HCT116 (cell line): ENCODE data around the gene ZNF335. TPM values are rescaled to one million over a fixed set of nuclear protein-coding genes. Genes with fewer than 3 reads are reported as not detected.
"Not testable (repeated sequence)": the region's sequence is repeated elsewhere in the genome, so short reads cannot be mapped to it uniquely, and the experiment has no call there.

ENCODE experiments used
- ATAC-seq: fragments of 200-7000 bp; cut with Tn5 transposase; 2 replicates; pipeline ENCODE4 v1.9.1; 2020; ENCODE audit warnings: mild to moderate bottlenecking, moderate library complexity
- BruUV-seq: library from RNA; stranded (reverse); fragments of 400-500 nt; replicated peaks from 2 replicates; lab custom pipeline; 2021; lab: Mats Ljungman, UMichigan
- CTCF ChIA-PET: fragments of 300-600 bp; sonication (Branson Sonifier 250); formaldehyde crosslinking; loops from one replicate; lab custom pipeline; 2021; ENCODE audit warnings: antibody characterized with exemption; lab: Charles Lee
- POLR2A ChIA-PET: fragments of 300-600, 350-600 bp; sonication (Branson Sonifier 250); formaldehyde crosslinking; loops from one replicate; lab custom pipeline; 2021; ENCODE audit warnings: antibody characterized with exemption; lab: Charles Lee
- RAD21 ChIA-PET, 2 experiments: fragments of 300-600 bp; sonication (Branson Sonifier 250); formaldehyde crosslinking; loops; one replicate each; lab custom pipeline; 2023; ENCODE audit warnings: low total read pairs in 2 of 2; ENCODE audit not compliant: uncharacterized antibody in 2 of 2, unreplicated experiment in 2 of 2, low non-redundant PET in 1 of 2; lab: Charles Lee
- DNase-seq: peaks from one replicate; pipeline ENCODE4 v3.0.0-alpha.2; 2010; ENCODE audit warnings: low read depth, low spot score
- H2AFZ ChIP-seq: fragments of 200-600 bp; shearing (Covaris generic), sonication (generic); 2 replicates; pipeline ENCODE4 v1.6.1; 2017; ENCODE audit warnings: low read depth, mixed run types, mixed read lengths, antibody characterized with exemption, low read length; ENCODE audit not compliant: poor library complexity, severe bottlenecking
- H3K27ac ChIP-seq: 2 replicates; pipeline ENCODE4 v1.5.1; 2012; ENCODE audit warnings: low read depth, low read length
- H3K27me3 ChIP-seq: fragments of 200-600 bp; sonication (generic); 2 replicates; pipeline ENCODE4 v1.6.1; 2016; ENCODE audit warnings: mixed run types, low read length, mixed read lengths; ENCODE audit not compliant: insufficient read depth
- H3K36me3 ChIP-seq, 2 experiments: fragments of 200-500 bp in 1 of 2; fragments of 200-600 bp in 1 of 2; sonication (Bioruptor generic) in 1 of 2; sonication (generic) in 1 of 2; 2 replicates each; pipeline versions ENCODE4 v1.5.1 to v1.6.1; 2014 to 2016; ENCODE audit warnings: low read length in 2 of 2, inconsistent platforms in 1 of 2, mixed read lengths in 1 of 2, mixed run types in 1 of 2; ENCODE audit not compliant: insufficient read depth in 2 of 2, control insufficient read depth in 1 of 2
- H3K4me1 ChIP-seq, 2 experiments: fragments of 200-600 bp in 1 of 2; sonication (generic) in 1 of 2; 2 replicates each; pipeline versions ENCODE4 v1.5.1 to v1.6.1; 2012 to 2017; ENCODE audit warnings: low read length in 2 of 2, inconsistent platforms in 1 of 2, mild to moderate bottlenecking in 1 of 2, mixed read lengths in 1 of 2, mixed run types in 1 of 2, moderate library complexity in 1 of 2; ENCODE audit not compliant: insufficient read depth in 2 of 2, control insufficient read depth in 1 of 2
- H3K4me2 ChIP-seq: fragments of 200-600 bp; sonication (generic); 2 replicates; pipeline ENCODE4 v1.6.1; 2017; ENCODE audit warnings: mixed run types, low read length, mixed read lengths
- H3K4me3 ChIP-seq, 2 experiments: fragments of 200-600 bp in 1 of 2; sonication (generic) in 1 of 2; replicated peaks in 1 of 2; 2 replicates each; pipeline ENCODE4 v1.5.1; 2011 to 2016; ENCODE audit warnings: low read length in 2 of 2, control low read depth in 1 of 2, low read depth in 1 of 2, mild to moderate bottlenecking in 1 of 2, mixed read lengths in 1 of 2, mixed run types in 1 of 2
- H3K79me2 ChIP-seq: fragments of 200-600 bp; sonication (generic); 2 replicates; pipeline ENCODE4 v1.6.1; 2017; ENCODE audit warnings: mild to moderate bottlenecking, mixed run types, low read length, moderate library complexity, mixed read lengths; ENCODE audit not compliant: insufficient read depth
- H3K9ac ChIP-seq: fragments of 200-600 bp; sonication (generic); 2 replicates; pipeline ENCODE4 v1.6.1; 2016; ENCODE audit warnings: low read length, mixed read lengths
- H3K9me2 ChIP-seq: fragments of 200-600 bp; sonication (generic), shearing (Covaris generic); 2 replicates; pipeline ENCODE4 v1.6.1; 2017; ENCODE audit warnings: mixed run types, mild to moderate bottlenecking, moderate library complexity; ENCODE audit not compliant: insufficient read depth
- H3K9me3 ChIP-seq, 2 experiments: fragments of 200-500 bp in 1 of 2; fragments of 200-600 bp in 1 of 2; sonication (Bioruptor generic) in 1 of 2; sonication (generic) in 1 of 2; 2 replicates each; pipeline ENCODE4 v1.6.1; 2014 to 2017; ENCODE audit warnings: low read length in 2 of 2, mixed read lengths in 2 of 2, inconsistent platforms in 1 of 2, low read depth in 1 of 2, mild to moderate bottlenecking in 1 of 2, mixed run types in 1 of 2, moderate library complexity in 1 of 2; ENCODE audit not compliant: control insufficient read depth in 1 of 2, insufficient read depth in 1 of 2
- H4K20me1 ChIP-seq: fragments of 200-600 bp; sonication (generic), shearing (Covaris generic); 2 replicates; pipeline ENCODE4 v1.6.1; 2017; ENCODE audit warnings: mixed run types, mild to moderate bottlenecking, moderate library complexity; ENCODE audit not compliant: insufficient read depth
- EGR1 ChIP-seq: IDR thresholded peaks from 2 replicates; pipeline ENCODE4 v1.6.1; 2012; ENCODE audit warnings: low read depth
- JUND ChIP-seq: IDR thresholded peaks from 2 replicates; pipeline ENCODE4 v1.6.1; 2012
- intact Hi-C: fragments of 100-400 bp; cut with micrococcal nuclease; formaldehyde crosslinking; loops from 2 replicates; pipeline ENCODE4 v1.10.0; 2022
- total RNA-seq: library from RNA; stranded (reverse); gene quantifications from one replicate; pipeline ENCODE4 v1.2.1, GENCODE V29; 2021; ENCODE audit not compliant: unreplicated experiment
- TF ChIP-seq, protein P1 (sequence below): IDR thresholded peaks from 2 replicates; pipeline ENCODE4 v1.6.1; 2011; ENCODE audit warnings: mild to moderate bottlenecking, low read length, moderate library complexity; ENCODE audit not compliant: insufficient replicate concordance; ENCODE audit errors: extremely low read depth

ZNF335 gene
- total RNA-seq, 1 experiment from 2014 or later, result 20.8 TPM

DNA sequence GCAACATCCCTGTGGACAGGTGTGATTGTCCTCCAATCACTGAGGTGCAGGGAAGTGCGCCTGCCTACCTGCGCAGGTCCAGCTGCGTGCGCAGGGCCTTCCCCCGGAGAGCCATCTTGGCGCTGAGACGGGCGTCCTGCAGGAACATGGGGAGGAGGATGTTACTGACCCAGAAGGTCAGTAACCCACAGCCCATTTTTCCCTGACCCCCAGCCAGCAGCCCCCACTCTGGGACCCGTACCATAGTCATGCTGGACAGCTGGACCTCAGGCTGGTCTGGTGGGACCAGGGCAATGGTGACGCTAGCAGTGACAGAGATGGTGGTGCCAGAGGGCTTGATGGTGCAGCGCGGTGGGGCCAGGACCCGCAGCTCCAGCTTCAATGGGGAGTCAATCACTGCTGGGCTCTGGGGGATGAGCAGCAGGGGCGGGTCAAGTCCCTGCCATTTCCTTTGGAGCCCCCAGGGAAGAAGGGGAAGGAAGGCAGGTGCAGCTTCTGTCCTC lies 69.8 kb downstream of the ZNF335 start:
- BruUV-seq, result no TSS peak
- intact Hi-C loops, result no loop called here
- CTCF ChIA-PET, result no interaction called here

DNA sequence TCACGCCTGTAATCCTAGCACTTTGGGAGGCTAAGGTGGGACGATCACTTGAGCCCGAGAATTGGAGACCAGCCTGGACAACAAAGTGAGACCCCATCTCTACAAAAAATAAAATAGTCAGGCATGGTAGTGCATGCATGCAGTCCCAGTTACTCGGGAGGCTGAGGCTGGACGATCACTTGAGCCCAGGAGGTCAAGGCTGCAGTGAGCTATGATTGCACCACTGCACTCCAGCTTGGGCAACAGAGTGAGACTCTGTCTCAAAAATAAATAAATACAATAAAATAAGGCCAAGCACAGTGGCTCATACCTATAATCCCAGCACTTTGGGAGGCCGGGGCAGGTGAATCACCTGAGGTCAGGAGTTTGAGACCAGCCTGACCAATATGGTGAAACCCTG lies 70.7 kb downstream of the ZNF335 start:
- intact Hi-C loops, POLR2A ChIA-PET: not testable (repeated sequence)

More for the DNA sequence above, 69.8 kb downstream of the ZNF335 start:
- Histone ChIP-seq H3K27me3 (no peaks in the 10 kb centered on the region), H3K36me3 (no peaks in the 10 kb centered on the region), H3K4me2 (no peak overlapping the region), H3K9ac (no peak overlapping the region), H3K79me2 (no peaks in the 10 kb centered on the region), H3K4me1 (peaks cover 5 to 18% of the 10 kb centered on the region in 2 experiments; a peak in 3 of 4 replicates), H3K9me3 (no peaks in the 10 kb centered on the region), H3K9me2 (no peaks in the 10 kb centered on the region), H3K27ac (no peak overlapping the region), H2AFZ (no peak overlapping the region), H3K4me3 (no peak overlapping the region), H4K20me1 (no peaks in the 10 kb centered on the region)
- DNase-seq, result no peak
- POLR2A ChIA-PET, result no interaction called here
- TF ChIP-seq, protein P1, sequence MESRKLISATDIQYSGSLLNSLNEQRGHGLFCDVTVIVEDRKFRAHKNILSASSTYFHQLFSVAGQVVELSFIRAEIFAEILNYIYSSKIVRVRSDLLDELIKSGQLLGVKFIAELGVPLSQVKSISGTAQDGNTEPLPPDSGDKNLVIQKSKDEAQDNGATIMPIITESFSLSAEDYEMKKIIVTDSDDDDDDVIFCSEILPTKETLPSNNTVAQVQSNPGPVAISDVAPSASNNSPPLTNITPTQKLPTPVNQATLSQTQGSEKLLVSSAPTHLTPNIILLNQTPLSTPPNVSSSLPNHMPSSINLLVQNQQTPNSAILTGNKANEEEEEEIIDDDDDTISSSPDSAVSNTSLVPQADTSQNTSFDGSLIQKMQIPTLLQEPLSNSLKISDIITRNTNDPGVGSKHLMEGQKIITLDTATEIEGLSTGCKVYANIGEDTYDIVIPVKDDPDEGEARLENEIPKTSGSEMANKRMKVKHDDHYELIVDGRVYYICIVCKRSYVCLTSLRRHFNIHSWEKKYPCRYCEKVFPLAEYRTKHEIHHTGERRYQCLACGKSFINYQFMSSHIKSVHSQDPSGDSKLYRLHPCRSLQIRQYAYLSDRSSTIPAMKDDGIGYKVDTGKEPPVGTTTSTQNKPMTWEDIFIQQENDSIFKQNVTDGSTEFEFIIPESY, result no peak
- TF ChIP-seq JUND (no peak), EGR1 (no peak)
- RAD21 ChIA-PET, result no interaction called here
- ATAC-seq, result no peak

More for the DNA sequence above, 70.7 kb downstream of the ZNF335 start:
- H3K9ac ChIP-seq, H3K27ac ChIP-seq, RAD21 ChIA-PET, H2AFZ ChIP-seq, H3K9me3 ChIP-seq, H3K4me2 ChIP-seq, BruUV-seq, H3K79me2 ChIP-seq, H3K27me3 ChIP-seq, H4K20me1 ChIP-seq, H3K4me3 ChIP-seq, DNase-seq, H3K36me3 ChIP-seq, H3K9me2 ChIP-seq, ATAC-seq, CTCF ChIA-PET: not testable (repeated sequence)
- peaks cover 5 to 18% of the 10 kb centered on the region in 2 experiments; a peak in 3 of 4 replicates for H3K4me1 ChIP-seq
